Kidney epithelial cell (primary cell): ENCODE results near the gene TOMT. TPM values are rescaled to one million over a fixed set of nuclear protein-coding genes. Genes with fewer than 3 reads are reported as not detected.

Source experiments
- DNase-seq: peaks from one replicate; pipeline ENCODE4 v3.0.0-alpha.2; 2010; ENCODE audit warnings: low read depth
- H3K27me3 ChIP-seq: 2 replicates; pipeline ENCODE4 v1.6.0; 2011; ENCODE audit warnings: low read length; ENCODE audit not compliant: control insufficient read depth, insufficient read depth
- H3K36me3 ChIP-seq: 2 replicates; pipeline ENCODE4 v1.5.1; 2011; ENCODE audit warnings: low read length; ENCODE audit not compliant: control insufficient read depth, insufficient read depth
- H3K4me3 ChIP-seq: 2 replicates; pipeline ENCODE4 v1.5.1; 2011; ENCODE audit warnings: low read depth, mild to moderate bottlenecking, control low read depth, low read length
- CTCF ChIP-seq: IDR thresholded peaks from 2 replicates; pipeline ENCODE4 v1.5.1; 2011; ENCODE audit warnings: mild to moderate bottlenecking, moderate library complexity, low read length, control low read depth, inconsistent platforms; ENCODE audit not compliant: insufficient read depth, poor library complexity, severe bottlenecking
- total RNA-seq: library from RNA; depleted of rRNA; stranded (reverse); fragments of >200 nt; gene quantifications from 2 replicates; pipeline ENCODE4 v1.2.3, GENCODE V29; 2015

TOMT gene
- total RNA-seq, 1 donor from 2014 or later = not detected

- Histone ChIP-seq H3K27me3 (no peaks in the 10 kb centered on the region), H3K4me3 (no peak overlapping the region), H3K36me3 (no peaks in the 10 kb centered on the region)
- DNase-seq = no peak
- no peak for TF ChIP-seq CTCF
Observed at GRCh38 chr11:72122607-72123006, 16.9 kb downstream of the TOMT start.

- H3K27me3 ChIP-seq = no peaks in the 10 kb centered on the region
- no peak for TF ChIP-seq CTCF
- DNase-seq = no peak
Observed at GRCh38 chr11:72123117-72123653, 17.5 kb downstream of the TOMT start.

GRCh38 chr11:72124046-72124445, 18.3 kb downstream of the TOMT start:
- Histone ChIP-seq H3K4me3 (no peak overlapping the region), H3K27me3 (no peaks in the 10 kb centered on the region), H3K36me3 (no peaks in the 10 kb centered on the region)
- no peak for TF ChIP-seq CTCF
- DNase-seq = no peak

More at GRCh38 chr11:72123117-72123653, 17.5 kb downstream of the TOMT start:
- Histone ChIP-seq H3K4me3 (no peak overlapping the region), H3K36me3 (no peaks in the 10 kb centered on the region)

GRCh38 chr11:72125956-72126355, 20.2 kb downstream of the TOMT start:
- Histone ChIP-seq H3K4me3 (no peak overlapping the region), H3K36me3 (no peaks in the 10 kb centered on the region), H3K27me3 (no peaks in the 10 kb centered on the region)
- no peak for DNase-seq
- TF ChIP-seq CTCF = no peak

- Histone ChIP-seq H3K4me3 (no peak overlapping the region), H3K27me3 (no peaks in the 10 kb centered on the region), H3K36me3 (no peaks in the 10 kb centered on the region)
- TF ChIP-seq CTCF = no peak
- DNase-seq = no peak
Observed at GRCh38 chr11:72127923-72128322, 22.2 kb downstream of the TOMT start.

- Histone ChIP-seq H3K36me3 (no peaks in the 10 kb centered on the region), H3K27me3 (no peaks in the 10 kb centered on the region), H3K4me3 (no peak overlapping the region)
- no peak for TF ChIP-seq CTCF
- DNase-seq = no peak
Observed at GRCh38 chr11:72129381-72129780, 23.7 kb downstream of the TOMT start.
